Ishikawa (cell line): ENCODE results near the gene ARHGAP42.

Experiments used
- CEBPB ChIP-seq: IDR thresholded peaks from 2 replicates; pipeline ENCODE4 v1.6.1; 2012
- CREB1 ChIP-seq: IDR thresholded peaks from 2 replicates; pipeline ENCODE4 v1.6.1; 2012; ENCODE audit warnings: low read depth
- EGR1 ChIP-seq: IDR thresholded peaks from 2 replicates; pipeline ENCODE4 v1.6.1; 2012
- EP300 ChIP-seq: IDR thresholded peaks from 2 replicates; pipeline ENCODE4 v1.6.1; 2012; ENCODE audit warnings: borderline replicate concordance
- FOXM1 ChIP-seq: IDR thresholded peaks from 2 replicates; pipeline ENCODE4 v1.6.1; 2012; ENCODE audit warnings: low read depth, borderline replicate concordance
- MAX ChIP-seq: IDR thresholded peaks from 2 replicates; pipeline ENCODE4 v1.6.1; 2012
- NFIC ChIP-seq: IDR thresholded peaks from 2 replicates; pipeline ENCODE4 v1.6.1; 2012
- RAD21 ChIP-seq: IDR thresholded peaks from 2 replicates; pipeline ENCODE4 v1.6.1; 2012; ENCODE audit warnings: low read depth
- TAF1 ChIP-seq: IDR thresholded peaks from 2 replicates; pipeline ENCODE4 v1.6.1; 2012; ENCODE audit warnings: low read depth, mild to moderate bottlenecking
- TCF12 ChIP-seq: IDR thresholded peaks from 2 replicates; pipeline ENCODE4 v1.6.1; 2012; ENCODE audit warnings: low read depth
- TEAD4 ChIP-seq: IDR thresholded peaks from 2 replicates; pipeline ENCODE4 v1.6.1; 2012
- YY1 ChIP-seq: IDR thresholded peaks from 2 replicates; pipeline ENCODE4 v1.6.1; 2012; ENCODE audit warnings: low read depth
- ZBTB7A ChIP-seq: IDR thresholded peaks from 2 replicates; pipeline ENCODE4 v1.6.1; 2012; ENCODE audit warnings: low read depth
- TF ChIP-seq, protein P1 (sequence below): IDR thresholded peaks from 2 replicates; pipeline ENCODE4 v1.6.1; 2012
- TF ChIP-seq, protein P2 (sequence below): IDR thresholded peaks from 2 replicates; pipeline ENCODE4 v1.6.1; 2012; ENCODE audit warnings: low read depth, mild to moderate bottlenecking

The ARHGAP42 gene

GRCh38 chr11:100984668-100985067 is 297.6 kb downstream of the ARHGAP42 start:
- TF ChIP-seq ZBTB7A: no peak
- TF ChIP-seq CREB1: no peak
- no peak for TF ChIP-seq RAD21
- TF ChIP-seq, protein P1, sequence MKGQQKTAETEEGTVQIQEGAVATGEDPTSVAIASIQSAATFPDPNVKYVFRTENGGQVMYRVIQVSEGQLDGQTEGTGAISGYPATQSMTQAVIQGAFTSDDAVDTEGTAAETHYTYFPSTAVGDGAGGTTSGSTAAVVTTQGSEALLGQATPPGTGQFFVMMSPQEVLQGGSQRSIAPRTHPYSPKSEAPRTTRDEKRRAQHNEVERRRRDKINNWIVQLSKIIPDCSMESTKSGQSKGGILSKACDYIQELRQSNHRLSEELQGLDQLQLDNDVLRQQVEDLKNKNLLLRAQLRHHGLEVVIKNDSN: no peak
- TF ChIP-seq CEBPB: no peak
- TF ChIP-seq NFIC: no peak
- TF ChIP-seq, protein P2, sequence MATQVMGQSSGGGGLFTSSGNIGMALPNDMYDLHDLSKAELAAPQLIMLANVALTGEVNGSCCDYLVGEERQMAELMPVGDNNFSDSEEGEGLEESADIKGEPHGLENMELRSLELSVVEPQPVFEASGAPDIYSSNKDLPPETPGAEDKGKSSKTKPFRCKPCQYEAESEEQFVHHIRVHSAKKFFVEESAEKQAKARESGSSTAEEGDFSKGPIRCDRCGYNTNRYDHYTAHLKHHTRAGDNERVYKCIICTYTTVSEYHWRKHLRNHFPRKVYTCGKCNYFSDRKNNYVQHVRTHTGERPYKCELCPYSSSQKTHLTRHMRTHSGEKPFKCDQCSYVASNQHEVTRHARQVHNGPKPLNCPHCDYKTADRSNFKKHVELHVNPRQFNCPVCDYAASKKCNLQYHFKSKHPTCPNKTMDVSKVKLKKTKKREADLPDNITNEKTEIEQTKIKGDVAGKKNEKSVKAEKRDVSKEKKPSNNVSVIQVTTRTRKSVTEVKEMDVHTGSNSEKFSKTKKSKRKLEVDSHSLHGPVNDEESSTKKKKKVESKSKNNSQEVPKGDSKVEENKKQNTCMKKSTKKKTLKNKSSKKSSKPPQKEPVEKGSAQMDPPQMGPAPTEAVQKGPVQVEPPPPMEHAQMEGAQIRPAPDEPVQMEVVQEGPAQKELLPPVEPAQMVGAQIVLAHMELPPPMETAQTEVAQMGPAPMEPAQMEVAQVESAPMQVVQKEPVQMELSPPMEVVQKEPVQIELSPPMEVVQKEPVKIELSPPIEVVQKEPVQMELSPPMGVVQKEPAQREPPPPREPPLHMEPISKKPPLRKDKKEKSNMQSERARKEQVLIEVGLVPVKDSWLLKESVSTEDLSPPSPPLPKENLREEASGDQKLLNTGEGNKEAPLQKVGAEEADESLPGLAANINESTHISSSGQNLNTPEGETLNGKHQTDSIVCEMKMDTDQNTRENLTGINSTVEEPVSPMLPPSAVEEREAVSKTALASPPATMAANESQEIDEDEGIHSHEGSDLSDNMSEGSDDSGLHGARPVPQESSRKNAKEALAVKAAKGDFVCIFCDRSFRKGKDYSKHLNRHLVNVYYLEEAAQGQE: no peak
- TF ChIP-seq TCF12: no peak
- no peak for TF ChIP-seq MAX
- no peak for TF ChIP-seq YY1

- TF ChIP-seq EP300 (no peak), RAD21 (no peak), CEBPB (no peak), TCF12 (no peak), ZBTB7A (no peak), TAF1 (no peak), EGR1 (no peak)
- TF ChIP-seq, protein P1: no peak
- TF ChIP-seq, protein P2: no peak
Observed at GRCh38 chr11:100990931-100991330, 303.8 kb downstream of the ARHGAP42 start.

GRCh38 chr11:100991541-100991940 is 304.5 kb downstream of the ARHGAP42 start:
- TF ChIP-seq TAF1 (no peak), MAX (no peak), CREB1 (no peak), TCF12 (no peak), CEBPB (no peak), FOXM1 (no peak), RAD21 (no peak), YY1 (no peak), TEAD4 (no peak), EP300 (no peak), ZBTB7A (no peak), NFIC (no peak), EGR1 (no peak)
- TF ChIP-seq, protein P2: no peak
- TF ChIP-seq, protein P1: no peak

DNA sequence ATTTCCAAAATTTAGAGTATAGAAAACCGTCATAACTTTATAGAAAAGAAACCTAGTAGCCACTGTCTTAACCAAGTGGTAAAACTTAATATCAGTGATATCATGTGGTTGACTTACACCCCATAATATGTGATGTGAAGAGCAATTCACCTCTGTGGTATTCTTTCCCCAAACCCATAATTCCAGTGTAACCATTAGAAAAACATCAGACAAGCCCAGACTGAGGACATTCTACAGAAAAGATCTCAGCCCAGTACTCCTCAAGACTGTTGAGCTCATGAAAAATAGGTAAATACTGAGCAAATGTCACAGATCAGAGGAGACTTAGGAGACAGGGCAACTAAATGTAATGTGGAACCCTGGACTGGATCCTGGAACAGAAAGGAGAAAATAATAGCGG is 307.9 kb downstream of the ARHGAP42 start:
- TF ChIP-seq EGR1: no peak
- TF ChIP-seq, protein P1: no peak
- no peak for TF ChIP-seq EP300
- TF ChIP-seq ZBTB7A: no peak
- TF ChIP-seq, protein P2: no peak
- TF ChIP-seq CREB1: no peak
- TF ChIP-seq YY1: no peak
- TF ChIP-seq TCF12: no peak
- TF ChIP-seq TEAD4: no peak
- no peak for TF ChIP-seq FOXM1
- no peak for TF ChIP-seq RAD21
